Upper lobe of left lung (tissue), 6 donors: ENCODE results near the gene ATP2C1. TPM values are rescaled to one million over a fixed set of nuclear protein-coding genes. Genes with fewer than 3 reads are reported as not detected.

Source experiments
- ATAC-seq, 2 donors: fragments of 200-7000 bp; cut with Tn5 transposase; one replicate each; pipeline ENCODE4 v1.9.1; 2022; ENCODE audit warnings: mild to moderate bottlenecking in 2 of 2, moderate library complexity in 2 of 2; ENCODE audit not compliant: low FRiP score in 2 of 2
- DNase-seq, 2 donors: peaks; one replicate each; pipeline ENCODE4 v3.0.0-alpha.2; 2019 to 2020
- H3K27ac ChIP-seq, 4 donors: fragments of 200-600 bp; sonication (generic); one replicate each; pipeline ENCODE4 v1.5.1; 2016 to 2019
- H3K27me3 ChIP-seq, 4 donors: fragments of 200-600 bp; sonication (generic); one replicate each; pipeline ENCODE4 v1.5.1; 2017 to 2019
- H3K36me3 ChIP-seq, 4 donors: fragments of 200-600 bp; sonication (generic); one replicate each; pipeline ENCODE4 v1.5.1; 2016 to 2019
- H3K4me1 ChIP-seq, 4 donors: fragments of 200-600 bp; sonication (generic); one replicate each; pipeline ENCODE4 v1.5.1; 2018 to 2019
- H3K4me3 ChIP-seq, 4 donors: fragments of 200-600 bp; sonication (generic); one replicate each; pipeline ENCODE4 v1.5.1; 2017 to 2019; ENCODE audit warnings: mild to moderate bottlenecking in 2 of 4, moderate library complexity in 1 of 4
- H3K9me3 ChIP-seq, 4 donors: fragments of 200-600 bp; sonication (generic); one replicate each; pipeline ENCODE4 v1.5.1; 2018 to 2019
- EP300 ChIP-seq, 4 donors: sonication (generic); formaldehyde crosslinking; IDR thresholded peaks; one replicate each; pipeline ENCODE4 v1.5.1; 2017; ENCODE audit warnings: antibody characterized with exemption in 4 of 4, control low read depth in 2 of 4
- POLR2A ChIP-seq, 4 donors: fragments of 450-650 bp; IDR thresholded peaks; one replicate each; pipeline ENCODE4 v1.5.1; 2016 to 2017; ENCODE audit warnings: antibody characterized with exemption in 4 of 4, mild to moderate bottlenecking in 2 of 4
- POLR2AphosphoS5 ChIP-seq, 2 donors: sonication (generic); formaldehyde crosslinking; IDR thresholded peaks; one replicate each; pipeline ENCODE4 v1.5.1; 2017; ENCODE audit warnings: antibody characterized with exemption in 2 of 2
- WGBS, 2 donors: methylation state at CpG; one replicate each; pipeline ENCODE4 v1.1.5; 2017 to 2018; 5-methylcytosine and 5-hydroxymethylcytosine counted together
- total RNA-seq, 6 donors: library from RNA; depleted of rRNA in 4 of 6; stranded (reverse); fragments of >200 nt in 4 of 6; gene quantifications; one replicate each; pipeline versions ENCODE4 v1.1.0 to v1.2.1, GENCODE V29; 2016 to 2021
- TF ChIP-seq, protein P1 (sequence below), 6 experiments: fragments of 450-650 bp in 4 of 6; fragments of 200-600 bp in 2 of 6; sonication (generic) in 2 of 6; IDR thresholded peaks; one replicate each; pipeline ENCODE4 v1.5.1; 2016 to 2019; ENCODE audit warnings: antibody characterized with exemption in 6 of 6
- donor health status: DM: no; HTN: no; CAD: no; lungs with moderate emphysema.
- donor health status: DM: no; HTN: yes; CAD: no; lungs with severe emphysema.

The ATP2C1 gene
- total RNA-seq, 6 donors from 2014 or later: 50.3 to 131 (median 114) TPM

DNA sequence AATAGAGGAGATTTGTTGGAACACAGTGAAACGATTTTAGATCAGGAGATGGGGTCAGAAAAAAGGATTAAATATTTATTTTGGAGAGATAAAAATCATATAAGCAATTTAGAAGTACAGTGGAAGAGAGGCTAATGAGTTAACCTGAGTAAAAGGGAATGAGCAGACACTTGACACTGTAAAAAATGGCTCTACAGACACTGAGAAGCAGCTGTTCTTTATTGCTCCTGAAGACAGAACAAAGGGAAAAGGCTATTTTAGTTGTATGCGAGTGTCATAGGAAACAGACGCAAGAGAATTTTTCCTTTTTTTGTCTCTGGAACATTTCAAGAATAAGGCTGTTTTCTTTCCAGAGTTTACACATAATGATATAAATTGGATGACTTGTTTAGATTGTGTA, 98.5 kb downstream of the ATP2C1 start:
- Histone ChIP-seq H3K4me3 (no peak overlapping the region), H3K27me3 (no peaks in the 10 kb centered on the region), H3K36me3 (peaks cover 6 to 42% (median 12%) of the 10 kb centered on the region in 4 donors), H3K9me3 (no peaks in the 10 kb centered on the region), H3K27ac (no peak overlapping the region), H3K4me1 (no peaks in the 10 kb centered on the region)
- 57 to 68% methylated on average over 3 of the region's 3 CpGs for WGBS, 2 donors
- TF ChIP-seq POLR2AphosphoS5 (IDR thresholded peaks at IDR 0.05) (no peak), EP300 (IDR thresholded peaks at IDR 0.05) (no peak), POLR2A (IDR thresholded peaks at IDR 0.05) (no peak)
- TF ChIP-seq, protein P1, sequence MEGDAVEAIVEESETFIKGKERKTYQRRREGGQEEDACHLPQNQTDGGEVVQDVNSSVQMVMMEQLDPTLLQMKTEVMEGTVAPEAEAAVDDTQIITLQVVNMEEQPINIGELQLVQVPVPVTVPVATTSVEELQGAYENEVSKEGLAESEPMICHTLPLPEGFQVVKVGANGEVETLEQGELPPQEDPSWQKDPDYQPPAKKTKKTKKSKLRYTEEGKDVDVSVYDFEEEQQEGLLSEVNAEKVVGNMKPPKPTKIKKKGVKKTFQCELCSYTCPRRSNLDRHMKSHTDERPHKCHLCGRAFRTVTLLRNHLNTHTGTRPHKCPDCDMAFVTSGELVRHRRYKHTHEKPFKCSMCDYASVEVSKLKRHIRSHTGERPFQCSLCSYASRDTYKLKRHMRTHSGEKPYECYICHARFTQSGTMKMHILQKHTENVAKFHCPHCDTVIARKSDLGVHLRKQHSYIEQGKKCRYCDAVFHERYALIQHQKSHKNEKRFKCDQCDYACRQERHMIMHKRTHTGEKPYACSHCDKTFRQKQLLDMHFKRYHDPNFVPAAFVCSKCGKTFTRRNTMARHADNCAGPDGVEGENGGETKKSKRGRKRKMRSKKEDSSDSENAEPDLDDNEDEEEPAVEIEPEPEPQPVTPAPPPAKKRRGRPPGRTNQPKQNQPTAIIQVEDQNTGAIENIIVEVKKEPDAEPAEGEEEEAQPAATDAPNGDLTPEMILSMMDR (IDR thresholded peaks at IDR 0.05): no peak
- ATAC-seq (no peak), DNase-seq (no peak)

GRCh38 chr3:130997289-130997688, 103.4 kb downstream of the ATP2C1 start:
- ATAC-seq (no peak), DNase-seq (no peak)
- H3K27ac ChIP-seq: no peak overlapping the region
- H3K36me3 ChIP-seq: peaks cover 4 to 61% (median 6%) of the 10 kb centered on the region in 4 donors
- no peaks in the 10 kb centered on the region for H3K4me1 ChIP-seq
- WGBS, 2 donors: 78 to 84% methylated on average over 7 of the region's 7 CpGs
- TF ChIP-seq POLR2A (IDR thresholded peaks at IDR 0.05): no peak
- TF ChIP-seq POLR2AphosphoS5 (IDR thresholded peaks at IDR 0.05): no peak
- TF ChIP-seq EP300 (IDR thresholded peaks at IDR 0.05): no peak
- no peak overlapping the region for H3K4me3 ChIP-seq
- H3K27me3 ChIP-seq: no peaks in the 10 kb centered on the region
- no peaks in the 10 kb centered on the region for H3K9me3 ChIP-seq

DNA sequence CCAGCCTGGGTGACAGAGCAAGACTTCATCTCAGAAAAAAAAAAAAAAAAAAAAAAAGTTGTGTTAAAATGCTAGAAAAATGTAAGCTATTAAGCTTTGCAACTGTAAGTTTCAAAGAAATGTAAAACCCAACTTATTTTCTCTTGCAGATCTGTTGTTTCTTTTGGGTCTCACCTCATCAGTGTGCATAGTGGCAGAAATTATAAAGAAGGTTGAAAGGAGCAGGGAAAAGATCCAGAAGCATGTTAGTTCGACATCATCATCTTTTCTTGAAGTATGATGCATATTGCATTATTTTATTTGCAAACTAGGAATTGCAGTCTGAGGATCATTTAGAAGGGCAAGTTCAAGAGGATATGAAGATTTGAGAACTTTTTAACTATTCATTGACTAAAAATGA, 107.2 kb downstream of the ATP2C1 start:
- TF ChIP-seq POLR2A (IDR thresholded peaks at IDR 0.05) (no peak), POLR2AphosphoS5 (IDR thresholded peaks at IDR 0.05) (no peak), EP300 (IDR thresholded peaks at IDR 0.05) (no peak)
- TF ChIP-seq, protein P1 (IDR thresholded peaks at IDR 0.05): no peak
- no peak for DNase-seq
- Histone ChIP-seq H3K27me3 (no peaks in the 10 kb centered on the region), H3K9me3 (no peaks in the 10 kb centered on the region), H3K4me1 (peaks cover 0 to 6% (median 0%) of the 10 kb centered on the region in 4 donors), H3K4me3 (no peak overlapping the region), H3K27ac (no peak overlapping the region), H3K36me3 (peaks cover 4 to 51% (median 6%) of the 10 kb centered on the region in 4 donors)
- WGBS, 2 donors: 70 to 72% methylated on average over 1 of the region's 1 CpG
- ATAC-seq: no peak

DNA sequence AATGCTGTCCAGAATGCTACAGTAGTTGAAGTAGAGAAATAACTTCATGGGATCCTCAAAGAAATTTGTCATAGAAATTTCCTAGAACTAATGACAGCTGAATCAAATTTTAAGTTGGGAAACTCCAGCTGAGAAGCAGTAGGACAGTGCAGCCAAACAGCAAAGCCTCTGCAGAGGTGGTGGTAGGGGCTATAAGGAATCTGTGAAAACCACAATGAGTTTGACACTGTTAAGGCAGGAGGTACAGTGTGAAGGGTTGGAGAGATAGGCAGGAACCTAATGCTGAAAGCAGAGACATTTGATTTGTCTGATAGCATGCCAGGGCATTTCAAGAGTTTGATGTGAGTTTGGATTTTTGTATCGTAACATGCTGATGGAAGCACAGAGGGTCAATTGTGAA, 110.7 kb downstream of the ATP2C1 start:
- no peak for ATAC-seq
- no peak for TF ChIP-seq EP300 (IDR thresholded peaks at IDR 0.05)
- TF ChIP-seq, protein P1 (IDR thresholded peaks at IDR 0.05): no peak
- no peak for TF ChIP-seq POLR2A (IDR thresholded peaks at IDR 0.05)
- TF ChIP-seq POLR2AphosphoS5 (IDR thresholded peaks at IDR 0.05): no peak
- 95 to 100% methylated on average over 1 of the region's 1 CpG for WGBS, 2 donors
- Histone ChIP-seq H3K27me3 (no peaks in the 10 kb centered on the region), H3K27ac (no peak overlapping the region), H3K9me3 (no peaks in the 10 kb centered on the region), H3K4me3 (no peak overlapping the region), H3K36me3 (peaks cover 0 to 51% (median 3%) of the 10 kb centered on the region in 4 donors), H3K4me1 (peaks cover 0 to 6% (median 0%) of the 10 kb centered on the region in 4 donors)
- DNase-seq: no peak

GRCh38 chr3:131007256-131007655, 113.4 kb downstream of the ATP2C1 start:
- WGBS, 2 donors: 96 to 100% methylated on average over 2 of the region's 2 CpGs

More at GRCh38 chr3:131007256-131007655, 113.4 kb downstream of the ATP2C1 start:
- no peaks in the 10 kb centered on the region for H3K27me3 ChIP-seq
- DNase-seq (no peak), ATAC-seq (no peak)
- H3K4me3 ChIP-seq: no peak overlapping the region
- peaks cover 0 to 6% (median 0%) of the 10 kb centered on the region in 4 donors for H3K4me1 ChIP-seq
- no peaks in the 10 kb centered on the region for H3K9me3 ChIP-seq
- no peak overlapping the region for H3K27ac ChIP-seq
- TF ChIP-seq EP300 (IDR thresholded peaks at IDR 0.05) (no peak), POLR2AphosphoS5 (IDR thresholded peaks at IDR 0.05) (no peak), POLR2A (IDR thresholded peaks at IDR 0.05) (no peak)
- TF ChIP-seq, protein P1 (IDR thresholded peaks at IDR 0.05): no peak
- peaks cover 2 to 59% (median 6%) of the 10 kb centered on the region in 4 donors for H3K36me3 ChIP-seq
